HG03354 (cell line): ENCODE results near the gene GRM4.

ENCODE experiments used
- ATAC-seq: cut with Tn5 transposase; IDR thresholded peaks from one replicate; pipeline ENCODE4 v1.9.1; 2021; ENCODE audit warnings: mild to moderate bottlenecking; ENCODE audit not compliant: unreplicated experiment, poor library complexity, severe bottlenecking

The GRM4 gene

DNA sequence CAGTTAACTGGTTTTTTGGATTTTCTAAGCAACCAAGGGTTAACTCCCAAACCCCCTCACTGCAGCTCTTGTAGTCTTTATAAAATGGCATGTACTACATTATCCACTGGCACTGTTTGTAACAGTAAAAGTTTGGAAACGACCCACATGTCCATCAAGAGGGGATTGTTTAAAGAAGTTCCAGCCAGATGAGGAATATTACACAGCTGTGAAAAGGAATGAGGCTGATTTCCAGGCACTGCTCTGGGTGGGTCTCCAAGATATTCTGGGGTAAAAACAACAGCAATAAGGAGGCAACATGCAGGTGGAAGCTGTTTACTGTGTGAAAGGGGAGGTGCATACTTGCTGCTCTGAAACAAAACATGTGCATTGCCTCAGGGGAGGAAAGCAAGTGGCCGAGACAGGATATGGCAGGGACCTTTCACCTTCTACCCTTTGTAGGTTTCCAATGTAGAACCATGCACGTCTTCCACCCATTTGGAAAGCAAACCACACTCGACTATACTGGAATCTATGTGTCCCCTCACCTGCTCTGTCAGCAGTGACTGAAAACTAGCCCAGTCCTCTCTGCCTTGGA lies 51.9 kb downstream of the GRM4 start:
- no peak for ATAC-seq

DNA sequence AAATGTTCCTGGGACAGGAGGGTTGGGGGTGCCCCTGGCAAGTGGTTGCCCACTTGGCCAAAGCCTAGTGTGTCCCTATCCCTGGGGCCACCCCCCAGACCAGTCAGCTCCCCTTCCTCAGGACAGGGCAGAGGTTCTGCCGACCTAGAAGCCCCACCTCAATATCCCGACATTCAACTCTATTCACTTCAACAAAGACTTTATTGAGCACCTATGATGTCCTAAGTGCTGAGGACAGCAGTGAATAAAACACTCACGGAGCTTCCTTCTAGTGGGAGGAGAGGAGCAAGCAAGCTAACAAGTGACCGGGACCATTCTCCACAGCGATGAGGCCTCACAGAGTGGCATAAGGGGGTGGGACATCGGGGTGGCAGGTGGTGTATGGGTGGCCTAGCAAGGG lies 52.7 kb downstream of the GRM4 start:
- no peak for ATAC-seq

DNA sequence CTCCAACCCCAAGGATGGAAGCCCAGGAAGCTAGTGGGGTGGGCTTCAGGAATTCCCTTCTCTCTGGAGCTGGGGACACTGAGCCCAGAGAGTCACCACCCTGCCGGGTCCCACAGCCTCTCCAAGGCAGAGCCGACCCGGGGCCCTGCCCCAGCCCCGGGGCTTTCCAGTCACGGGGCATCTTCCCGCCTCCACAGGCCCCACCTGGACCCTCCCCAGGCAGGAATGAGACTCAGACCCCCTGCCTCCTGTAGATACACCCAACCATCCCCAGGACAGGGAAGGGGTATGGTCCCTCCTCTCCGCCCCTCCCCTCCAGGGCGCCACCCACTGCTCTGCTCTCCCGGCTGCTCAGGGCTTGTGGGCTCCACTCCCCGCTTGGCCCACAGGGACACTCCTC lies 53.3 kb downstream of the GRM4 start:
- ATAC-seq: no peak

DNA sequence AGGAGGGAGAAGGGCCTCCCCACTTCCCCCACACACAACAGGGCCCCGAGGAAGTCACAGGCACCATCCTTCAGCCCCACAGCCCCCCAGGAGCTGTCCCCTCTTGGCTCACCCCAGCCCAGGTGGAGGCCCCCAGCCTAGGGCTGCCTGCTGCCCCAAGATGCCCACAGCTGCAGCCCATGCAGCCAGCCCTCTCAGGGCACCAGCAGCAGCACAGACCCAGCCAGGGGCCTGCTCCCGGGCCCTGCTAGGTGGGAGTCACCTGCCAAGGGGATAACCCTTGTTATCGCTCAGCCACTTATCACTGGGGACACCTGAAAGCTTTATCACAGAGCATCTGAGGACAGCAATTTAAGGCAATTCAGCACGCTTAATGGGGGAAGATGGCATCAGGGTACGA lies 55.0 kb downstream of the GRM4 start:
- ATAC-seq: no peak

DNA sequence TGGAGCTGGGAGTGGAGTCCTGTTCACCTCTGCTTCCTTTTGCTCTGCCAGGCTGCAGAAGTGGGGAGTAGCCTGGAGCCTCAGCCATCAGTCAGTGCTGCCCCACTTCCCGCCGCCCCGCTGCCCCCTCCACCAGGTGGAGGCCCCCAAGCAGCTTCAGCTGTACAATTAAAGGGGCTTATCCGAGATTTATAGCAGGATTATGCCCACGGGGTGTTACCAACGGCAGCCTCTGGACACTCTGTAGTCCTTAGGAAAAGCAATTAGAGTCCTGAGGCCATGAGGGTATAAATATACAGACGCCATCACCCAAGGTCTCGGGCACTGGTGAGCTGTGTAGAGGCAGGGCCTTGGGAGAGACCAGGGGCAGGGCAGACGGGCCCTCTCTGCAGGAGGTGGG lies 55.4 kb downstream of the GRM4 start:
- no peak for ATAC-seq

DNA sequence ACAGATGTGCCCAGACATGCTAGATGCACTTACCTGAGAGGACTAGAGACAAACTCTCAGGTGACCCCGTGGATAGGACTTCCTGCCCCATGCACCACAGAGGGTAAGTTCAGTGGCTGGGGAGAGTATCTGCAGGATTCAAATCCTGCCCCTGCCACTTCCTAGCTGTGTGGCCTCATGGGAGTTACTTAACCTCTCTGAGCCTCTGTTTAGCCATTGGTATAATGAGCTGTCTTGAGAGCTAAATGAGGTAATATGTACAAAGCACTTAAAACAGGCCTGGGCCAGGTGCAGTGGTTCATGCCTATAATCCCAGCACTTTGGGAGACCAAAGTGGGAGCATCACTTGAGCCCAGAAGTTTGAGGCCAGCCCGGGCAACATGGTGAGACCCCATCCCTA lies 59.3 kb downstream of the GRM4 start:
- no peak for ATAC-seq

DNA sequence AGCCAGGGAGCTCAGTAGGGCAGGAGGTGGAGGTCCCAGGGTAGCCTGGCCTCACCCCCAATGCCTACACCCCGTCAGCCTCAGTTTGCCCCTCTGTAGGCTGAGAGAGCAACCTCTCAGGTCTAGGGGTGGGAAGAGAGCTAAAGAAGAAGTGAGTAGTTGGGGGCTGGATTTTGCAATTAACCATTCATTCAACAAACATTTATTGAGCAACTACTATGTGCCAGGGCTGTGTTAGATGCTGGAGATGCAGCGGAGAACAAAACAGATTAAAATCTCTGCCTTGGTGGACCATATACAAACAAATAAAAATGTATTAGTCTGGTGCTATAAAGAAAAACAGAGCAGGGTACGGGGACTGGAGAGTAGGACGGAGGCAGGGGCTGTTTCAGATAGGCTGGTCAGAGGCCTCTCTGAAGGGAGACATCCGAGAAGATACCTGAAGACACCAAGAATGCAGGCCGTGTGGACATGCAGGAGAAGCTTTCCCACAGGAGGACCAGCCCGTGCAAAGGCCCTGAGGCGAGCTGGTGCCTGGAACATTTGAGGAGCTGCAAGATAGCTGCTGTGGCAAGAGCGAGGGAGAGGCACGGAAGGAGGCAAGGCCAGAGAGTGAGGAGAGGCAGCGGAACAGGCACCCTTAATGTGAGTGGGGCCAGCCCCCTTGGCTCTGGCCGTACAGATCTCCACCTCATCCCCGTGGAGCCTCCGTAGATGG lies 60.3 kb downstream of the GRM4 start:
- ATAC-seq: no peak

DNA sequence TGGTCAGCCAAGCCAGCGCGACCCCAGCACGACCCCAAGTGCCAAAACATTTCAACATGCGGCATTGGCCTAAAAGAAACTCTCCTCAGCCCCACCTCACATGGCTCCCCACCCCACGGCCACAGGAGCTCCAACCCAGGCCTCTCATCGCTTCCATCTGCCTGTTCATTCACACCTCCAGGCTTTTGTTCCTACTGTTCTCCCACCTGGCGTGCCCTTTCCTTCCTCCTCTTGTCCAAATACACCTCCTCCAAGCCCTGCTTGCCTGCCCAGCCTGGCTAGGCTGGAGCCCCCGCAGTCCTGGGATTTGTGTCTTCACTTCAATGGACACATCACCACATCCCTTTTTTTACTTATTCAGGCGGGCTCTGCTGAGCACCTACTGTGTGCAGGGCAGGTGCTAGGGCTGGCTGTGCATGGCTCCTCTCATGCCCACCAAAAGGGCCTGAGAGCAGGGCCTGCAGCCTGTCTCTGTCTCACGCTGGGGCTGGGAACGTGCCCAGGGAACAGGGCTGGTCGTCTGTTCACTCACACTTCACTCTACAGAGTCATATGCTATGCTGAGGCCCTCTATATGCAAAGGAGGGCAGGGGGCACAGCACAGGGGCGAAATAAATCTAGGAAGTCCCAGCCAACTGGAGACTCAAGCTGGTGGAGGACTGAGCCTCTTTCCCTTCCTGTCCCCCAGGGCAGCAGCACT lies 61.1 kb downstream of the GRM4 start:
- no peak for ATAC-seq

DNA sequence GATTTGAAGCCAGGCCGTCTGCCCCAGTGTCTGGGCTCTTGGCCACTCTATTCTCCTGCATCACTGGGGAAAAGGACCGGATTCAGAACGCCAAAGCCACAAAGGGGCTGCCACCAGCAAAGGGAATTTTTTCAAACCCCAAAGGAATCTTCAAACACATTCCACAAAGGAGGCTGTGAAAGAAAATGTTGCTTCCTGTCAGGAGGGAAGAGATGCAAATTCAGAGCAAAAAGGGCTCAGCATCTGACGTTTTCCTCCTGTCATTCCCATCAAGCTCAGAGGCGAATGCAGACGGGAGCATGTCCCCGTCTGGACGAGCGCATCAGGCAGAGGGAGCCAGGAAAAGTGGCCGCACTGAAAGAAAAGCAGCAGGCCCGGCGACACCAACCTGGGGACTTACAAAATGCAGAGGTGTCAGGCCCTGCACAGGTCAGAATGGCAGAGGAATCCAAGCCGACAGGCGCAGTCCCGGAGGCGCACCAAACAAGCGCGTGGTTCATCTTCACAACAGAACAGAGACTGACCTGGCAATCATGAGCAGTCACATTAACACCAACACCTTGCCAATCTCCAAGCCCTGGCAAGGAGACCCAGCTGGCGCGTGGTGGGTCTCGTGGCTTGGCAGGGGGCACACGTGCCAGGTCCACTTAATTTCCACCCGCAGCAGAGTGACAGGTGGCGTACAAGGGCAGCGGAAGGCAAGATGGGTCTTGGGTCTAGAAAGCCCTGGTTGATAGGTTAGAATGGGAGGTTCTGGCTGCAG lies 62.8 kb downstream of the GRM4 start:
- ATAC-seq: no peak

DNA sequence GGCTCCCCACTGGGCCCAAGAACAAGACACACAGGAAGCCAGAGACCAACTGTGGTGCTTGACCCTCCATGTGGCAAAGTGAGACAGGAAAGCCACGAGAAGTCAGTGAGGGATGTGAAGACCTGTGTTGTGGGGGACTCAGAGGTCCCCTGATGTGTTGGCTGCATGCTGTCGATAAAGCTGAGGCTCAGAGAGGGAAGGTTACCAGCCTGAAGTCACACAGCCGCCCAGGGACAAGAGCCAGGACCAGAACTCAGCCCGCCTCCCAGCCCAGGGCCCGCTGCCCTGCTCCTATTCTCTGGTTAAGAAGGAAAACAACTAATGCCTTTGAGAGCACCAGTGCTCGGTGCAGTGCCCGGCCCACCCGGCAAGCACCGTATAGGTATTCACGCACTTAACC lies 63.5 kb downstream of the GRM4 start:
- ATAC-seq: no peak

DNA sequence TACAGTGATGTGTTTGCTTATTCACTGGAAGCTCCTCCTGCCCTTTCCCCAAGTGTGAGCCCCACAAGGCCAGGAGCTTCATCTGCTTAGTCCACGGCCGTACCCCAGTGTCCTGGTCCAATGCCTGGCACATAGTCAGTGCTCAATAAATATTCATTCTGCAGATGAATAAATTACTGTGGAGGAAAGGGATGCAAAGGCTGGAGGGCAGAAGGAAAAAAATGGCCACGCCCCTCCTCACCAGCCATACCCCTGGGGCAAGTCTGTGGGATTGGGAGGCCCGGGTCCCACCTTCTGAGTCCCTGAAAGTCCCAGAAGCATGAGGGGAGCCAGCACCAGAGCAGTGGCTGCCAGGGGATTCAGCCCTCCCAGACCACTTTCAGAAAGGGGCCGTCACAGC lies 65.5 kb downstream of the GRM4 start:
- ATAC-seq: no peak

DNA sequence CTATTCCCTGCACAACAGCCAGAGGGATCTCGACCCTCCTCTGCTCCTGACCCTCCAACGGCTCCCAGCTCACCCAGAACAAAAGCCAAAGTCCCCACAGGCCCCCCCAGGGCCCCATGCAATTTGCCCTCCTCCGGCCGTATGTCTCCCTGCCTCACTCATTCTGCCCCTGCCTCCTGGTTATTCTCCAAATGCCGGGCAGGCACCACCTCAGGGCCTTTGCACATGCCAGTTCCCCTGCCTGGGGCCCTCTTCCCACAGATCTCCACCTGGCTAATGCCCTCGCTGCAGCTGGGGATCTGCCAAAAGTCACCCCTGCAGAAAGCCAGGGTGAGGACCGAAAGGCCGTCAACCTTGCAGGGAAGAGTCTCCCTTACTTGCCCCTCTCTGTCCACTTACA lies 66.0 kb downstream of the GRM4 start:
- ATAC-seq: no peak

DNA sequence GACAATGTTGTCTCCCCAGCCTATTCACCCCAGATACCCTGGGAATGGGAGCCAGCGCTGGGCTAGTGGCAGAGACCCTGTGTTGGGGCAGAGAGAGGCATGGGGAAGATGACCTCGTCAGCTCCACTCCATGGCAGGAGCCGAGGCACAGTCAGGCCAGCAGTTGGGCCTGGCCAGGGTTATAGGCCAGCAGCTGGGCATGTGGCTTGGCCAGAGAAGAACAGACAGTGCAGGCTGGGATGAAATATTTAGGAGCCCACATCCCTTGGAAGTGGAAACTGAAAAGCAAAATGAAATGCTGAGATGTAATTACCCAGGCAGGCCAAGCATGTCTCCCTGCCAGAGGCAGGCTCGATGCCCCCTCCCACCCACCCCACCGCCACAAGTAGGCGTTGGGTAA lies 70.0 kb downstream of the GRM4 start:
- ATAC-seq: no peak

DNA sequence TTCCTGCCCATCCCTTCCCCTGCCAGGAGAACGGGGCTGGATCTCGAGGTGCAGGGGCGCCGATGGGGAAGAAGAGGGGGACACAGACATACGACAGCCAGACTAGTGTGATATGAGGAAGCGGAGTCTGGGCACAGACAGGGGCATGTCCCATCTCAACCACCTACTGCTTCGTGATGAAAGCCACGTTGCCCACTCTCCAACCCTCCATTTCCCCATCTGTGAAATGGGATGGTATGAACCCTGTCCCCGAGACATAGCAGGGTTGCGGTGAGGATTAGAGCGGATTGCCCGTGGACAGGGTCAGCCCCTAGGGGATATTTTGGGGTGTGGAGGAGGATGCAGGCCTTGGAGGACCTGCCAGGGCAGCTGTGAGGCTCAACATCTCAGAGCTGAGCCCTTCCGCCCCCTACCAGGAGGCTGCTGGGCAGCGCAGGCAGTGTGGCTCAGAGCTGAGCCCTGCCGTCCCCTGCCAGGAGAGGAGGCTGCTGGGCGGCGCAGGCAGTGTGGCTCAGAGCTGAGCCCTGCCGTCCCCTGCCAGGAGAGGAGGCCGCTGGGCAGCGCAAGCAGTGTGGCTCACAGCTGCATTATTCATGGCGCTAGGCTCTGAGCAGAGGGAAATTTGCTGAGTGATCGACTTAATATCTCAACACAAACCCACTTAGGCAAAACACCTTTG lies 71.7 kb downstream of the GRM4 start:
- ATAC-seq: no peak

DNA sequence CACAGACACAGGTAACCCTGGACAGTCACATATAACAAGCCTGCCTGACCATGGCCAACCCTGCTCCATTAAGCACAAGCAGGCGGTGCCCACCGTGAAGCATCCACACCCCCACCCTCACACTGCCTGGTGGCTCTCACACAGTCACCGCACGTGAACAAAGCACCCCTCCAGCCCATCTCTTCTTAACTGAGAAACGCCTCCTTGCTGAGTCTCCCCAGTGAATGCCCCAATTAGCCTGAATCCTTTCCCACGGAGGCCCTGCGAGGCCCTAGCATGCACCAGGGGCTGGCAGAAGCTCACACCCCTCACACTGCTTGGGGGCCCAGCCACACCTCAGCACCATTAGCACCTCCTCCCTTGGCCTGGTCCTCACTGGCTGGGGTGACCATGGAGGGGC lies 72.3 kb downstream of the GRM4 start:
- no peak for ATAC-seq

DNA sequence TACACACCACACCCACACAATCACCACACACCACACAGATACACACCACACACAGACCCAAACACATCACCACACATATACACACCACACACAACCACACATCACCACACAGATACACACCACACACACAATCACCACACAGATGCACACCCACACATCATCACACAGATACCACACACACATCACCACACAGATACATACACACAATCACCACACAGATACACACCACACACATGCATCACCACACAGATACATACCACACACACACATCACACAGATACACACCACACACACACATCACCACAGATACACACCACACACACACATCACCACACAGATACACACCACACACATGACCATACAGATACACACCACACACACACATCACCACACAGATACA lies 73.2 kb downstream of the GRM4 start:
- no peak for ATAC-seq

DNA sequence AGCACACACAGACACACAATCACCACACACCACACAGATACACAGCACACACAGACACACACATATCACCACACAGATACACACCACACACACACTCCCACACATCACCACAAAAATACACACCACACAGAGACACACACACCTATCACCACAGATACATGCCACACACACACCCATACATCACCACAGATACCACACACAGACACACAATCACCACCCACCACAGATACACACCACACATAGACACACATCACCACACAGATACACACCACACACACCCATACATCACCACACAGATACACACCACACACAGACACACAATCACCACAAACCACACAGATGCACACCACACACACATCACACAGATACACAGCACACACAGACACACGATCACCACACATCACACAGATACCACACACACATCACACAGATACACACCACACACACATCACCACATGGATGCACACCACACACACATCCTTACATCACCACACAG lies 74.0 kb downstream of the GRM4 start:
- ATAC-seq: no peak

DNA sequence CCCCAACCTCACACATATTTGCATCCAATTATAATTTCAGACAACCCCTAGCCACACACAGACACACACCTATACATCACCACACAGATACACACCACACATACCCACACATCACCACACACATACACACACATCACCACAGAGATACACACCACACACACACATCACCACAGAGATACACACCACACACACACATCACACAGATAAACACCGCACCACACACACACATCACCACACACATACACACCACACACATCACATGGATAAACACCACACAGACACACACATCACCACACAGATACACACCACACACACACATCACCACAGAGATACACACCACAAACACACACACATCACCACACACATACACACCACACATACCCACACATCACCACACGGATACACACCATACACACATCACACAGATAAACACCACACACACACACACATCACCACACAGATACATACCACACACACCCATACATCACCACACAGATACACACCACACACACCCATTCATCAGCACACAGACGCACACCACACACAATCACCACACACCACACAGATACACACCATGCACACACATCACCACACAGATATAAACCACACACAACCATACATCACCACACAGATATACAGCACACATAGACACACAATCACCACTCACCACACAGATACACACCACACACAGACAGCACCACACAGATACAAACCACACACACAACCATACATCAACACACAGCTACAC lies 74.6 kb downstream of the GRM4 start:
- no peak for ATAC-seq
